ENCODE measurements around the gene MTA1. TPM values are rescaled to one million over a fixed set of nuclear protein-coding genes. Genes with fewer than 3 reads are reported as not detected.

Gene MTA1
- total RNA-seq, 2 donors from 2014 or later = 77.2 to 84.1 TPM

- Histone ChIP-seq H3K4me3 (no peak overlapping the region), H3K27me3 (replicated peaks; ENCODE audit: insufficient read depth) (no peaks in the 10 kb centered on the region), H3K9me3 (no peaks in the 10 kb centered on the region), H3K4me1 (ENCODE audit: control insufficient read depth in 1 of 2, low read depth in 2 of 2) (peaks cover 6 to 27% of the 10 kb centered on the region in 2 donors), H3K36me3 (no peaks in the 10 kb centered on the region), H3K27ac (no peak overlapping the region)
- no peak for DNase-seq (ENCODE audit: low spot score)
- TF ChIP-seq CTCF (IDR thresholded peaks at IDR 0.05) = no peak
- no peak for ATAC-seq (ENCODE audit: insufficient number of reproducible peaks, low FRiP score, low read depth)
Observed at GRCh38 chr14:105433161-105433605, 13.6 kb downstream of the MTA1 start.

GRCh38 chr14:105436402-105436801 lies 16.8 kb downstream of the MTA1 start:
- TF ChIP-seq CTCF (IDR thresholded peaks at IDR 0.05) = no peak

GRCh38 chr14:105436891-105437722 lies 17.5 kb downstream of the MTA1 start:
- H3K27me3 ChIP-seq (replicated peaks; ENCODE audit: insufficient read depth) = no peaks in the 10 kb centered on the region
- peaks cover under 1% of the 10 kb centered on the region for H3K36me3 ChIP-seq
- TF ChIP-seq CTCF (IDR thresholded peaks at IDR 0.05) = no peak
- H3K4me3 ChIP-seq = no peak overlapping the region
- no peak for ATAC-seq (ENCODE audit: insufficient number of reproducible peaks, low FRiP score, low read depth)
- H3K27ac ChIP-seq = no peak overlapping the region
- peaks cover 0 to 21% of the 10 kb centered on the region in 2 donors for H3K4me1 ChIP-seq (ENCODE audit: control insufficient read depth in 1 of 2, low read depth in 2 of 2)
- H3K9me3 ChIP-seq = no peaks in the 10 kb centered on the region
- DNase-seq (ENCODE audit: low spot score) = no peak

More at GRCh38 chr14:105436402-105436801, 16.8 kb downstream of the MTA1 start:
- Histone ChIP-seq H3K4me3 (no peak overlapping the region), H3K4me1 (ENCODE audit: control insufficient read depth in 1 of 2, low read depth in 2 of 2) (peaks cover 0 to 21% of the 10 kb centered on the region in 2 donors), H3K9me3 (no peaks in the 10 kb centered on the region), H3K27ac (no peak overlapping the region), H3K27me3 (replicated peaks; ENCODE audit: insufficient read depth) (no peaks in the 10 kb centered on the region), H3K36me3 (no peaks in the 10 kb centered on the region)
- no peak for DNase-seq (ENCODE audit: low spot score)
- ATAC-seq (ENCODE audit: insufficient number of reproducible peaks, low FRiP score, low read depth) = no peak

GRCh38 chr14:105437723-105438500 lies 18.3 kb downstream of the MTA1 start:
- no peaks in the 10 kb centered on the region for H3K27me3 ChIP-seq (replicated peaks; ENCODE audit: insufficient read depth)
- no peak overlapping the region for H3K27ac ChIP-seq
- peaks cover 0 to 21% of the 10 kb centered on the region in 2 donors for H3K4me1 ChIP-seq (ENCODE audit: control insufficient read depth in 1 of 2, low read depth in 2 of 2)
- H3K4me3 ChIP-seq = no peak overlapping the region
- DNase-seq (ENCODE audit: low spot score) = no peak
- ATAC-seq (ENCODE audit: insufficient number of reproducible peaks, low FRiP score, low read depth) = no peak
- TF ChIP-seq CTCF (IDR thresholded peaks at IDR 0.05) = no peak
- no peaks in the 10 kb centered on the region for H3K9me3 ChIP-seq
- peaks cover 6% of the 10 kb centered on the region for H3K36me3 ChIP-seq

- Histone ChIP-seq H3K4me3 (no peak overlapping the region), H3K4me1 (ENCODE audit: control insufficient read depth in 1 of 2, low read depth in 2 of 2) (peaks cover 0 to 21% of the 10 kb centered on the region in 2 donors), H3K36me3 (peaks cover 6% of the 10 kb centered on the region), H3K27me3 (replicated peaks; ENCODE audit: insufficient read depth) (no peaks in the 10 kb centered on the region), H3K27ac (no peak overlapping the region), H3K9me3 (no peaks in the 10 kb centered on the region)
- no peak for ATAC-seq (ENCODE audit: insufficient number of reproducible peaks, low FRiP score, low read depth)
- no peak for TF ChIP-seq CTCF (IDR thresholded peaks at IDR 0.05)
- no peak for DNase-seq (ENCODE audit: low spot score)
Observed at GRCh38 chr14:105439179-105439578, 19.6 kb downstream of the MTA1 start.
